ENCODE results near the gene VILL.
"Not testable (repeated sequence)": the region's sequence is repeated elsewhere in the genome, so short reads cannot be mapped to it uniquely, and the experiment has no call there.

The VILL gene

GRCh38 chr3:37986479-37987314, 3.9 kb upstream of the VILL start:
- DNase-seq (ENCODE audit: low read depth): no peak

DNA sequence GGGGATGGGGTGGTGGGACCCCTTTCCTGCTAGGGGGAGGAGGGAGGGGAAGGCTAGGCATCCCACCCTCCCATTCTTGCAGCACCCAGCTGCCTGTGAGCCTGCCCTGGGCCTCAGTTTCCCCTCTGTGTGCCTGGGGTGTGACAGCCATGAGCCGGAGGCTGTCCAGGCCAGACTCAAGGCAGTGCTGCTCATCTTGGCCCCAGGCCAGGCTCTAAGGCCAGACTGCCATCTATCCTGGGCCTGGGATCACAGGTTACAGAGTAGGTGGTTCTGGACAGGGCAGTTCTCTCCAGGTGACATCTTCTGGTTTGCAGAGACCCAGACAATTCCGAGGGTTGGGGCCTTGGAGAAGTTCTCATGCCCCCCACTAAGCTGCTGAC, 3.3 kb upstream of the VILL start:
- no peak for DNase-seq (ENCODE audit: low read depth)

GRCh38 chr3:37987751-37988179, 2.8 kb upstream of the VILL start:
- no peak for DNase-seq (ENCODE audit: low read depth)

DNA sequence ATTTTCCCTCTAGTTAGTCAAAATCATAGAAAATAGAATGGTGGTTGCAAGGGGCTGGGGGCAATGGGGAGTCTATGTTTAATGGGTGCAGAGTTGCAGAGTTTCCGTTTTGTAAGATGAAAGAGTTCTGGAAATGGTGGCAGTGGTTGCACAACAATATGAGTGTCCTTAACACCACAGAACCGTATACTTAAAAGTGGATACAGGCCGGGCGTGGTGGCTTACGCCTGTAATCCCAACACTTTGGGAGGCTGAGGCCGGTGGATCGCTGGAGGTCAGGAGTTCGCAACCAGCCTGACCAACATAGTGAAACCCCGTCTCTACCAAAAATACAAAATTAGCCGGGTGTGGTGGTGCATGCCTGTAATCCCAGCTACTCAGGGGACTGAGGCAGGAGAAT, 2.2 kb upstream of the VILL start:
- DNase-seq (ENCODE audit: low read depth): not testable (repeated sequence)

DNA sequence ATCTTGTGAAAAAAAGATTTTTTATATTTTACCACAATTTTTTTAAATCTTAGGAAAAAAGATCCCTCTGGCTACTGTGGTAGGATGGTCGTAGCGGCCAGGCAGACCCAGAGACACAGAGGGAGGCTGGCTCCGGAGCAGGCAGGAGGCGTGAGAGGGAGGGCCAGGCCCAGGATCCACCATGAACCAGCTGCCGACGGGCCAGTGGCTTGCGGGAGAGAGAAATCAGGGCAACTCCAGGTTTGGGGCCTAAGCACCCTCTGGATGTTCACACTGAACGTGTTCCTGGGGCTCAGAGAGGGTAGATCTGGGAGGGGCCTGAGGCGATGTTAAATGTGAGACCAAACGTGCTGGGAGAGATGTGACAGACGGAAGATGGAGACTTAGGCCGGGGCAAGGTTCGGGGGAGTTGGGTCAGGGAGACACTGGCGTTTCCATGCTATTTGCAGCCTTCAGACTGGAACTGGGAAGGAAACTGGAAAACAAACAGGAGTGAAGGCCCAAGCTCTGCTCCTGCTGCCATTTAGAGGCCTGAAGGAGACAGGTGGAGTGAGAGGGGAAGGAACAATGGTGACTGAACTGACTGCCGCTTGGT, 1.6 kb upstream of the VILL start:
- no peak for DNase-seq (ENCODE audit: low read depth)

- DNase-seq (ENCODE audit: low read depth): no peak
Measured at GRCh38 chr3:37989821-37990480, 635 bp upstream of the VILL start.

- no peak for DNase-seq (ENCODE audit: low read depth)
Measured at GRCh38 chr3:37991109-37991508, 523 bp downstream of the VILL start.

GRCh38 chr3:37991823-37992222, 1.2 kb downstream of the VILL start:
- DNase-seq (ENCODE audit: low read depth): no peak

GRCh38 chr3:37992271-37993066, 1.9 kb downstream of the VILL start:
- no peak for DNase-seq (ENCODE audit: low read depth)

- no peak for DNase-seq (ENCODE audit: low read depth)
Measured at GRCh38 chr3:37993067-37993455, 2.5 kb downstream of the VILL start.

DNA sequence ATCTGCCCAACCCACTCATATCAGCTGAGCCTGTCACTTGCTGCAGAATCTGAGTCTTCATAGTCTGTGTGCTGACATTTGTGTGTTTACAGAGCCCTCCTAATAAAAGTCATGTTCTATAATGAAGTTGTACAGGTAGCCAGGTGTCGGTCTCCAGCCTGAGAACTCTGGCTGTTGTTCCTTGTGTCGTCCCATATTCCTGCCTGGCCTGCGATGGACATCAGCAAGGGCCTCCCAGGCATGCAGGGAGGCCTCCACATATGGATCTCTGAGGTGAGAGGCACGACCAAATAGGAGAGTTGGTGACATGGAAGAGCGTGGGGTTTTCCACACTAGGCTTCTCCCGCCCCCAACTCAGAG, 2.9 kb downstream of the VILL start:
- no peak for DNase-seq (ENCODE audit: low read depth)

DNA sequence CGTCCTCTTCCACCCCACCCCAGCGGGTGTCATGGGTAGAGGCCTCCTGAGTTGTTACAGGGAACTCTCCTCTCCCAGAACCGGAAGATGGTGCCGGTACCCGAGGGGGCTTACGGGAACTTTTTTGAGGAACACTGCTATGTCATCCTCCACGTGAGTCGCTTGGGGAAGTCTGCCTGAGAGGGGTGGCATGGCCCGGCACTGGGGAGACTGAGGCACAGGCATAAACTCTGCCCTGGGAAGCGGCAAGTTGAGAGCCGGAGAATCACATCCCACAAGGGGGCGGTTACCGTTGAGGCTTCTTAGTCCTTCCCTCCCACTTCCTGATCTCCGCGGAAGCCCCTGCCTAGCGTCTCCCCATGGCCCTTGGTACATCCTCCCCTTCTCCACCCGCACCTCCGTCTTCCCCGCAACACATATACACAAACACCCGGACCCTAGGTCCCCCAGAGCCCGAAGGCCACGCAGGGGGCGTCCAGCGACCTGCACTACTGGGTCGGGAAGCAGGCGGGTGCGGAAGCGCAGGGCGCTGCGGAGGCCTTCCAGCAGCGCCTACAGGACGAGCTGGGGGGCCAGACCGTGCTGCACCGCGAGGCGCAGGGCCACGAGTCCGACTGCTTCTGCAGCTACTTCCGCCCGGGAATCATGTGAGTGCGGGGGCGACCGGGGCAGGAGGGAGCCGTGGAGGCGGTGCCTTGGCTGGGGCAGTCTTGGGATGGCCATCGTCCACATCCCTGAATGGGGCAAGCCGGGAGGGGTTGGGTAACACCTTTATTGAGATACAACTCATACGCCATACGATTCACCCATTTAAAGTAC, 3.4 kb downstream of the VILL start:
- DNase-seq (ENCODE audit: low read depth): peak; percentile 33

DNA sequence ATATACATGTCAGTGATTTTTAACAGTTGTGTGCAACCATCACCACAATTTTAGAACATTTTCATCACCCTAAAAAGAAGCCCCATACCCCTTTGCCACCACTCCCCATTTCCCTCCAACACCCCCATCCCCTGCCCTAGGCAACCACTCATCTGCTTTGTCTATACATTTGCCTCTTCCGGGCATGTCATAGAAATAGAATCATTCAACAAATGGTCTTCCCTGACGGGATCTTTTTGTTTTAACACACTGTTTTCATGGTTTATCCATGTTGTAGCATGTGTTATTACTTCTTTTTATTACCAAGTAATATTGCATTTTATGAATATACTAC, 4.0 kb downstream of the VILL start:
- no peak for DNase-seq (ENCODE audit: low read depth)

DNA sequence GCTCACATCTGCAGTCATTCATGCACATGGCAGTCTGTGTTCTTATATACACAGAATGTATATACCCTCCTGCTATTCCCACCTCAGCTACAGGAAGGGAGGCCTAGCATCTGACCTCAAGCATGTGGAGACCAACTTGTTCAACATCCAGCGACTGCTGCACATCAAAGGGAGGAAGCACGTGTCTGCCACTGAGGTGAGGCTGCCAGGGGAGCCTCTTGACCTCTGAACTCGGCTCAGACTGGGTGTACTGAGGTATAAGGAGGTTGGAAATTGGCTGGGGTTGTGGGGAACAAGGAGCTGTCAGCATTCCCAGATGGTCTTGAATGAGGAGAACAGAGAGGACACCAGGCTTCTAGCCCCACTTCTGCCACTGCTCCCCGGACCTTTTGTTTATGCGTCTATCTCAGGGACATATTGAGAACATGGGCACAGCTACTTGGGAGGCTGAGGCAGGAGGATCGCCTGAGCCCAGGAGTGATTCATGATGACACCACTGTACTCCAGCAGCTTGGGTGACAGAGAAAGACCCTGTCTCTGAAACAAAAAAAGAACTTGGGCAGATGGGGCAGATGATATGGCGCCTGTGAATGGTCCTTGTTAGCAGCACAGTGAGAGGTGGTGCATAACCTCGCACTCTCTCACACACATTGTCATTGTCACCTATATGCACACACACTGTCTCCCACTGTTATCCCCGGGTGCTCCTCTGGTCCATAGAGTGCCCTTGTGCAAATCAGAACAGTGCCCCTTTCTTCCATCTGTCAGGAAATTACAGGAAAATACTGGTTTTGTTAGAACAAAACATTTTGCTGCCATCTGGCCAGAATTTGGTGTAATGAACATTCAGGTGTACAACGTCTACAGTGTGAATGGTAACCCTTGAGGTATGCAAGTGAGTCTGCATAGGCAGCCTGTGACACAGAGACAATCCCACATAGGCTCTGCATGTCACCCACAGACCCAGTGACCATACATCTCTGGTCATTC, 5.4 kb downstream of the VILL start:
- DNase-seq (ENCODE audit: low read depth): no peak

- DNase-seq (ENCODE audit: low read depth): peak; percentile 77
Measured at GRCh38 chr3:37996785-37997301, 6.3 kb downstream of the VILL start.

DNA sequence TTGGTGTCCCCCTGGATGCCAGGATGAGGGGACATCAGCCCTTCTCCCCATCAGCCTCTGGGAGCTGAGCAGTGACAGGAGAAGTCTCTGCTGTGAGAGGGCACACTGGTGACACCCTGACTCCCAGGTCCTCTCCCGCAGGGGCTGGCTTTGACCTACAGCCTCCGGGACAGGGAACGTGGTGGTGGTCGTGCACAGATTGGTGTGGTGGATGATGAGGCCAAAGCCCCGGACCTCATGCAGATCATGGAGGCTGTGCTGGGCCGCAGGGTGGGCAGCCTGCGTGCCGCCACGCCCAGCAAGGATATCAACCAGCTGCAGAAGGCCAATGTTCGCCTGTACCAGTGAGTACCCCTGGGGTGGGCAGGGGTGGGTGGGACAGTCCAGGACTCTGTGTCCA, 6.8 kb downstream of the VILL start:
- no peak for DNase-seq (ENCODE audit: low read depth)

DNA sequence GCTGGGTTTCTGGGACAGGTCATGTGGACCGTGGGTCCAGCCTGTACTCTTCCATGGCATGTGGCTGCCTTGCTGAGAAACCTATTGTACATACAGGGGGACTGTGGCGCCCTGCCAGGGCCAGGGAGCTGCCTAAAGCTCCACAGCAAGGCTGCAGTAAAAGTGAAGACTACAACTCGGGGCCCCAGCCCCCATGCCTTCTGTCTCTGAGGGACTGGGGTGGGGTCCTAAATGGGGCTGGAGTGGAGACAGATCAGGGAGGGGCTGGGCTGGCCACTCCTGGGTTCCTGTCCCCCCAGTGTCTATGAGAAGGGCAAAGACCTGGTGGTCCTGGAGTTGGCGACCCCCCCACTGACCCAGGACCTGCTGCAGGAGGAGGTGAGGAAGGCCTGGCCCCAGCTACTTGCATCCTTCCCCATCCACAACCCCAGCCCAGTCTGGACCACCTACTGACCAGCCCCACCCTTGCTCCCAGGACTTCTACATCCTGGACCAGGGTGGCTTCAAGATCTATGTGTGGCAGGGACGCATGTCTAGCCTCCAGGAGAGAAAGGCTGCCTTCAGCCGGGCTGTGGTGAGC, 7.3 kb downstream of the VILL start:
- DNase-seq (ENCODE audit: low read depth): no peak

DNA sequence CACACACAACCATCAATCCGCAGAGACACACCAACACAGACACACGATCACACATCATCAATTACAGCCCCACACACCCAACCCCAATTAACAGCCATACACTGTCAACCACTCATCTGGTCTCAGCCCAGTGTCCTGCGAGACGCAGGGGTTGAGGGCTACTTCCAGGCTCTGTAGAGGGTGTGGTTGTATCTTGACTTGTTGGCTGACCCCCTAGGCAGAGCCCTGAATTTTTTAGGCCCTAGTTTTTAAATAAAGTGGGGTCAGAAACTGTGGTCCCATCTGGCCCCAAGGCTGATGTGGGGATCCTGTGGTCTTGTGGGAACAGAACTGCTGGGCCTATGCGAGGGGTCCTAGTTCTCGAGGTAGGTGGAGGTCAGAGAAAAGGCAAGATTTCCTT, 9.2 kb downstream of the VILL start:
- DNase-seq (ENCODE audit: low read depth): no peak

DNA sequence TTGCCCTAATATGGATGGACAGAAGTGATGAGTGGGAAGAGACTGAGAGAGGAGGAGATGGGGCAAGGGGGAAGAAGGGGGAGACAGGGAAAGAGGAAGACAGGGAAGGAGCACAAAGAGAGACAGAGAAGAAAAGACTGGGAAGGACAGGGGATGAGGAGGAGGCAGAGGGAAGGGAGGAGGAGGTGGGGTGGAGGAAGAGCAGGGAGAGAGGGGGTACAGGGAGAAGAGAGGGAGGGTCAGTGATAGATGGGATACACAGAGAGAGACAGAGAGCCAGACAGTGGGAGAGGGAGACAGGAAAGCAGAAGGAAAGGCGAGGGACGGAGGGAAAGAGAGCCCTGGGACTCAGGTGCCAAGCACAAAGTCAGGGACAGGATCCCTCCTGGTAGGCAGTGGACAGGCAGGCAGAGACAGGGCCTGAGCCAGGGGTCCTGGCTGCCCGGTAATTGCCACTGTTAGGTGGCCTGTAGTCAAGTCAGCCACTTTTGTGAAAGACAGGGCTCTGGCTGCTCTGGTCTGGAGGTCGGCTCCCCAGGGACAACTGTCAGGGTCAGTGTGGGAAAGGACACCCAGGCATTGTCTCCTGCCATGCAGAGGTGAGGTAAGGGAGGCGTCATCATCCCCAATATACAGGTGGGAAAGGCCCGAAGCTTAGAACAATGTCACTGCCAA, 9.8 kb downstream of the VILL start:
- DNase-seq (ENCODE audit: low read depth): no peak
